ENCODE results near the gene AGPS. TPM values are rescaled to one million over a fixed set of nuclear protein-coding genes. Genes with fewer than 3 reads are reported as not detected.

AGPS gene
- total and polyA plus RNA-seq, 9 of the 15 experiments (the other 6 are each of a cell fraction or from before 2014, with no cell fraction given) = 15.5 to 211 (median 63.1) TPM

- H3K9me1 ChIP-seq (ENCODE audit: control insufficient read depth, insufficient read depth, low read length) = no peaks in the 10 kb centered on the region
- H3K9ac ChIP-seq (ENCODE audit: insufficient read depth in 1 of 2, low read depth in 2 of 2, low read length in 2 of 2) = no peak overlapping the region
- peaks cover 22% of the 10 kb centered on the region for H3K36me3 ChIP-seq (ENCODE audit: control insufficient read depth, insufficient read depth, low read length)
- in situ Hi-C loops (cut with MboI) (no loop called here), intact Hi-C loops (cut with micrococcal nuclease) (no loop called here)
- 0 out of 3 replicates have a peak, but pooled peaks cover 6% of the 10 kb centered on the region for H3K79me2 ChIP-seq (ENCODE audit: control insufficient read depth, insufficient read depth, low read length)
- BruUV-seq (replicated peaks) = no TSS peak
- POLR2A ChIA-PET = interaction anchor here (0.5 to 4.3 kb wide), 4 partner anchors 13 to 288 kb away, joined by 3 to 43 read pairs (median 3); partner anchors contain the start of gene AGPS
- no peak overlapping the region for H3K4me2 ChIP-seq (ENCODE audit: insufficient read depth, low read length)
- ATAC-seq = no peak
- no peak overlapping the region for H3K4me3 ChIP-seq
- no peaks in the 10 kb centered on the region for H4K20me1 ChIP-seq (replicated peaks; ENCODE audit: control insufficient read depth, insufficient read depth, low read length)
- no peak for DNase-seq (ENCODE audit: extremely low read depth in 1 of 4, low spot score in 3 of 4)
- FAIRE-seq = no peak
- no peaks in the 10 kb centered on the region for H3K4me1 ChIP-seq (replicated peaks in 1 of 2; ENCODE audit: control insufficient read depth in 2 of 2, insufficient read depth in 2 of 2, low read length in 2 of 2)
- no peak overlapping the region for H3K27ac ChIP-seq (ENCODE audit: extremely low read depth, low read depth, low read length)
- no peak overlapping the region for H2AFZ ChIP-seq (ENCODE audit: low read depth, low read length)
- no peaks in the 10 kb centered on the region; the same call in none of the 2 replicates for H3K9me3 ChIP-seq (replicated peaks; ENCODE audit: control insufficient read depth, insufficient read depth, low read depth, low read length)
- H3K27me3 ChIP-seq (ENCODE audit: control insufficient read depth in 2 of 2, insufficient read depth in 2 of 2, low read length in 2 of 2) = no peaks in the 10 kb centered on the region
- 82% methylated on average over 4 of the region's 4 CpGs for WGBS (ENCODE audit: insufficient coverage, low coverage, missing lambda C conversion rate)
- CTCF ChIA-PET (ENCODE audit: low intra/inter-chr PET ratio) = no interaction called here
- no peak for TF ChIP-seq E2F8 (IDR thresholded peaks at IDR 0.05; ENCODE audit: low read depth, partially characterized antibody)
- TF ChIP-seq ZNF507 (tag; conservative IDR thresholded peaks at IDR 0.05) = no peak
- no peak for TF ChIP-seq BRF1 (IDR thresholded peaks at IDR 0.05; ENCODE audit: borderline replicate concordance, extremely low read depth, insufficient read length)
- no peak for TF ChIP-seq ZC3H8 (IDR thresholded peaks at IDR 0.05)
- TF ChIP-seq ZNF551 (CRISPR knock-in tag; IDR thresholded peaks at IDR 0.05) = no peak
- TF ChIP-seq TEAD1 (CRISPR knock-in tag; IDR thresholded peaks at IDR 0.05) = no peak
- TF ChIP-seq ILK (tag; IDR thresholded peaks at IDR 0.05; ENCODE audit: borderline replicate concordance, low read depth) = no peak
- no peak for TF ChIP-seq THRB (CRISPR knock-in tag; conservative IDR thresholded peaks at IDR 0.05)
- no peak for TF ChIP-seq BDP1 (IDR thresholded peaks at IDR 0.05; ENCODE audit: insufficient read depth, insufficient read length)
- TF ChIP-seq ZNF311 (CRISPR knock-in tag; IDR thresholded peaks at IDR 0.05) = no peak
- no peak for TF ChIP-seq IRF2 (CRISPR knock-in tag; IDR thresholded peaks at IDR 0.05)
- no peak for TF ChIP-seq SMARCB1 (IDR thresholded peaks at IDR 0.05; ENCODE audit: insufficient read length, low read depth)
- TF ChIP-seq ZNF324 (CRISPR knock-in tag; IDR thresholded peaks at IDR 0.05) = no peak
- TF ChIP-seq LEF1 (IDR thresholded peaks at IDR 0.05) = no peak
- TF ChIP-seq ATF1 (CRISPR knock-in tag; IDR thresholded peaks at IDR 0.05) = no peak
- TF ChIP-seq ATF1 (tag; IDR thresholded peaks at IDR 0.05) = no peak
- TF ChIP-seq AFF1 (IDR thresholded peaks at IDR 0.05; ENCODE audit: low read depth in 1 of 2, partially characterized antibody in 2 of 2) = no peak
Measured at GRCh38 chr2:177379354-177379753, 13.2 kb upstream of the AGPS start.
